Endothelial cell of umbilical vein (primary cell): ENCODE results near the gene RNF10. TPM values are rescaled to one million over a fixed set of nuclear protein-coding genes. Genes with fewer than 3 reads are reported as not detected.

Experiments used
- BruUV-seq: library from RNA; stranded (reverse); fragments of 400-500 nt; replicated peaks from 2 replicates; lab custom pipeline; 2021; lab: Mats Ljungman, UMichigan
- CTCF ChIA-PET: fragments of 300-600, 350-600 bp; sonication (Branson Sonifier 250); formaldehyde crosslinking; loops from one replicate; lab custom pipeline; 2021; ENCODE audit warnings: antibody characterized with exemption, inconsistent platforms; lab: Charles Lee
- POLR2A ChIA-PET: fragments of 300-600, 350-600 bp; sonication (Branson Sonifier 250); formaldehyde crosslinking; loops from one replicate; lab custom pipeline; 2021; ENCODE audit warnings: antibody characterized with exemption, inconsistent platforms; lab: Charles Lee
- DNase-seq: peaks from one replicate; pipeline ENCODE4 v3.0.0-alpha.2; 2011; ENCODE audit warnings: low read depth, low spot score
- FAIRE-seq: peaks from 2 replicates; lab custom pipeline; 2011; peaks lifted over from hg19 to GRCh38; lab: Jason Lieb, UNC
- H2AFZ ChIP-seq: 2 replicates; pipeline ENCODE4 v1.6.0; 2012; ENCODE audit warnings: low read depth, low read length, control low read depth, inconsistent platforms
- H3K27ac ChIP-seq: 2 replicates; pipeline ENCODE4 v1.5.1; 2011; ENCODE audit warnings: low read depth, mild to moderate bottlenecking, control low read depth, low read length, moderate library complexity; ENCODE audit not compliant: insufficient read depth
- H3K27me3 ChIP-seq, 2 experiments: 2 replicates each; pipeline versions ENCODE4 v1.6.0 to v1.6.1; 2011; ENCODE audit warnings: low read length in 2 of 2, mixed read lengths in 1 of 2; ENCODE audit not compliant: control insufficient read depth in 2 of 2, insufficient read depth in 2 of 2
- H3K36me3 ChIP-seq, 2 experiments: 2 replicates in 1 of 2; 3 replicates in 1 of 2; pipeline ENCODE4 v1.5.1; 2011; ENCODE audit warnings: low read length in 2 of 2, mild to moderate bottlenecking in 1 of 2, moderate library complexity in 1 of 2; ENCODE audit not compliant: control insufficient read depth in 2 of 2, insufficient read depth in 2 of 2; ENCODE audit errors: extremely low read depth in 1 of 2
- H3K4me1 ChIP-seq: 3 replicates; pipeline ENCODE4 v1.5.1; 2011; ENCODE audit warnings: mild to moderate bottlenecking, low read length; ENCODE audit not compliant: control insufficient read depth, insufficient read depth; ENCODE audit errors: extremely low read depth
- H3K4me2 ChIP-seq: 2 replicates; pipeline ENCODE4 v1.6.1; 2011; ENCODE audit warnings: low read length, control low read depth, mixed read lengths; ENCODE audit not compliant: insufficient read depth
- H3K4me3 ChIP-seq, 3 experiments: fragments of 200-600 bp in 1 of 3; sonication (generic), shearing (Covaris generic) in 1 of 3; replicated peaks in 1 of 3; 2 replicates each; pipeline ENCODE4 v1.5.1; 2011 to 2016; ENCODE audit warnings: control low read depth in 3 of 3, low read length in 3 of 3, mild to moderate bottlenecking in 2 of 3, inconsistent platforms in 1 of 3, low read depth in 1 of 3, moderate library complexity in 1 of 3; ENCODE audit not compliant: insufficient read depth in 1 of 3
- H3K79me2 ChIP-seq: 2 replicates; pipeline ENCODE4 v1.6.0; 2012; ENCODE audit warnings: low read length, inconsistent platforms; ENCODE audit not compliant: control insufficient read depth, insufficient read depth
- H3K9ac ChIP-seq: replicated peaks from 2 replicates; pipeline ENCODE3; 2011; ENCODE audit warnings: low read length, control low read depth; ENCODE audit not compliant: insufficient read depth; ENCODE audit errors: extremely low read depth
- H3K9me1 ChIP-seq: replicated peaks from 3 replicates; pipeline ENCODE4 v1.6.0; 2011; ENCODE audit warnings: mild to moderate bottlenecking, low read length; ENCODE audit not compliant: control insufficient read depth, insufficient read depth; ENCODE audit errors: extremely low read depth
- H3K9me3 ChIP-seq: replicated peaks from 2 replicates; pipeline ENCODE4 v1.5.1; 2012; ENCODE audit warnings: low read length, inconsistent platforms; ENCODE audit not compliant: control insufficient read depth, insufficient read depth
- H4K20me1 ChIP-seq: replicated peaks from 2 replicates; pipeline ENCODE3; 2011; ENCODE audit warnings: mild to moderate bottlenecking, low read length; ENCODE audit not compliant: control insufficient read depth, insufficient read depth; ENCODE audit errors: extremely low read depth
- EZH2 ChIP-seq: IDR thresholded peaks from 2 replicates; pipeline ENCODE4 v1.6.1; 2012; ENCODE audit warnings: borderline replicate concordance, low read depth, mild to moderate bottlenecking, moderate library complexity, low read length, inconsistent platforms; ENCODE audit not compliant: severe bottlenecking
- FOS ChIP-seq: IDR thresholded peaks from 2 replicates; pipeline ENCODE4 v1.6.1; 2011; ENCODE audit warnings: mild to moderate bottlenecking, low read length, moderate library complexity, borderline replicate concordance; ENCODE audit not compliant: insufficient read depth
- GATA2 ChIP-seq: IDR thresholded peaks from 2 replicates; pipeline ENCODE4 v1.7.0; 2011; ENCODE audit warnings: low read depth, mild to moderate bottlenecking, moderate library complexity, mixed read lengths, low read length; ENCODE audit not compliant: insufficient read length, insufficient read depth
- JUN ChIP-seq: IDR thresholded peaks from 2 replicates; pipeline ENCODE4 v1.6.1; 2011; ENCODE audit warnings: borderline replicate concordance, low read depth; ENCODE audit not compliant: insufficient read length, insufficient read depth
- MAX ChIP-seq: IDR thresholded peaks from 2 replicates; pipeline ENCODE4 v1.6.1; 2011; ENCODE audit not compliant: insufficient read depth, insufficient read length
- MYC ChIP-seq: IDR thresholded peaks from one replicate; pipeline ENCODE4 v1.6.1; 2011; ENCODE audit warnings: mild to moderate bottlenecking, low read depth, low read length
- POLR2A ChIP-seq: IDR thresholded peaks from 2 replicates; pipeline ENCODE4 v1.6.1; 2012; ENCODE audit warnings: low read depth, mild to moderate bottlenecking, control low read depth, low read length
- POLR2AphosphoS5 ChIP-seq: IDR thresholded peaks from 2 replicates; pipeline ENCODE4 v1.6.1; 2012; ENCODE audit warnings: low read depth, mild to moderate bottlenecking, control low read depth, low read length, moderate library complexity; ENCODE audit not compliant: insufficient read depth
- dilution Hi-C: fragments of 300-500 bp; cut with MboI; formaldehyde crosslinking; loops from one replicate; pipeline ENCODE4 v1.15.0; 2019; ENCODE audit warnings: low sequenced_read_pairs; ENCODE audit not compliant: extremely low pct_ligation_motif_present
- intact Hi-C: fragments of 100-400 bp; cut with micrococcal nuclease; formaldehyde crosslinking; loops from one replicate; pipeline ENCODE4 v1.10.0; 2022
- polyA plus RNA-seq, 4 experiments: library from polyadenylated mRNA; depleted of rRNA in 3 of 4; stranded (reverse) in 3 of 4; unstranded in 1 of 4; fragments of >200 nt; gene quantifications; 2 replicates each; pipeline versions ENCODE4 v1.2.1 to v1.2.3, GENCODE V29; 2011 to 2012; ENCODE audit warnings: missing spikeins in 1 of 4
- total RNA-seq: library from RNA; stranded (reverse); gene quantifications from 2 replicates; pipeline ENCODE4 v1.2.3, GENCODE V29; 2021
- TF ChIP-seq, protein P1 (sequence below), 2 donors: IDR thresholded peaks; 1 replicate in 1 of 2; 2 replicates in 1 of 2; pipeline ENCODE4 v1.5.1; 2011; ENCODE audit warnings: low read length in 2 of 2, mild to moderate bottlenecking in 2 of 2, moderate library complexity in 2 of 2, control low read depth in 1 of 2, inconsistent platforms in 1 of 2, low read depth in 1 of 2; ENCODE audit not compliant: insufficient read depth in 1 of 2; ENCODE audit errors: extremely low read depth in 1 of 2

Gene RNF10
- total and polyA plus RNA-seq, 2 donors (not counting 3 experiments of a cell fraction or from before 2014, with no cell fraction given), result 120 to 236 TPM

DNA sequence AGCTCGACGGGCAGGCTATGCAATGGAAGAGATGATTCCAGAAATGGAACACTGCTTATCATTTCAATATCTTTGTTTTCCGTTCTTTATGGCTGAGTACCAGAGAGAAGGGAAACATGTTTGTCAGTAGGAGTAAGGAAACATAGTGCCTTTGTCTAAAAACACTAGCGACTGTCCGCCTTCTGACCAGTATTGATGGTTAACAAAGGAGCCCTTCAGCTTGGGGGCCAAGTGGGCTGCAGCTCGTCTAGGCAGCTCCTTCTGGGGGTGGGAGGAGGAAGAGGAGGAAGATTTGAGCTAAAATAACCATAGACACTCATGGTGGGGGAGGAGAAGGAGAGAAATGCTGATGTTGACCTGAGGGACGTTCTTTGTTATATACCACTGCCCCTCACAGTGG, 20.2 kb upstream of the RNF10 start:
- no peak overlapping the region for H3K4me2 ChIP-seq
- ChIA-PET POLR2A (no interaction called here), CTCF (no interaction called here)
- no peaks in the 10 kb centered on the region for H3K27me3 ChIP-seq
- H3K4me3 ChIP-seq, result no peak overlapping the region
- TF ChIP-seq POLR2A (no peak), FOS (no peak), MAX (no peak), MYC (no peak), EZH2 (no peak), JUN (no peak), POLR2AphosphoS5 (no peak), GATA2 (no peak)
- TF ChIP-seq, protein P1, sequence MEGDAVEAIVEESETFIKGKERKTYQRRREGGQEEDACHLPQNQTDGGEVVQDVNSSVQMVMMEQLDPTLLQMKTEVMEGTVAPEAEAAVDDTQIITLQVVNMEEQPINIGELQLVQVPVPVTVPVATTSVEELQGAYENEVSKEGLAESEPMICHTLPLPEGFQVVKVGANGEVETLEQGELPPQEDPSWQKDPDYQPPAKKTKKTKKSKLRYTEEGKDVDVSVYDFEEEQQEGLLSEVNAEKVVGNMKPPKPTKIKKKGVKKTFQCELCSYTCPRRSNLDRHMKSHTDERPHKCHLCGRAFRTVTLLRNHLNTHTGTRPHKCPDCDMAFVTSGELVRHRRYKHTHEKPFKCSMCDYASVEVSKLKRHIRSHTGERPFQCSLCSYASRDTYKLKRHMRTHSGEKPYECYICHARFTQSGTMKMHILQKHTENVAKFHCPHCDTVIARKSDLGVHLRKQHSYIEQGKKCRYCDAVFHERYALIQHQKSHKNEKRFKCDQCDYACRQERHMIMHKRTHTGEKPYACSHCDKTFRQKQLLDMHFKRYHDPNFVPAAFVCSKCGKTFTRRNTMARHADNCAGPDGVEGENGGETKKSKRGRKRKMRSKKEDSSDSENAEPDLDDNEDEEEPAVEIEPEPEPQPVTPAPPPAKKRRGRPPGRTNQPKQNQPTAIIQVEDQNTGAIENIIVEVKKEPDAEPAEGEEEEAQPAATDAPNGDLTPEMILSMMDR (IDR thresholded peaks at IDR 0.05; ENCODE audit: extremely low read depth in 1 of 2, insufficient read depth in 1 of 2, low read depth in 1 of 2, low read length in 2 of 2), result no peak
- intact Hi-C loops (no loop called here), dilution Hi-C loops (no loop called here)
- H4K20me1 ChIP-seq, result no peaks in the 10 kb centered on the region
- no peaks in the 10 kb centered on the region for H3K4me1 ChIP-seq
- H3K27ac ChIP-seq, result no peak overlapping the region
- no peak overlapping the region for H2AFZ ChIP-seq
- no peaks in the 10 kb centered on the region for H3K79me2 ChIP-seq
- DNase-seq, result no peak
- no peak for FAIRE-seq
- H3K9me3 ChIP-seq, result no peaks in the 10 kb centered on the region
- no TSS peak for BruUV-seq
- no peak overlapping the region for H3K9ac ChIP-seq
- no peaks in the 10 kb centered on the region for H3K9me1 ChIP-seq
- H3K36me3 ChIP-seq, result peaks cover 4 to 6% of the 10 kb centered on the region in 2 experiments
